ENCODE data around the gene MELK.

- TF ChIP-seq CTCF (IDR thresholded peaks at IDR 0.05): no peak
- no peak for TF ChIP-seq POLR2A (IDR thresholded peaks at IDR 0.05)
Observed at GRCh38 chr9:36676091-36676490, 103.4 kb downstream of the MELK start.
